Measurements from ENCODE around the gene NECTIN3.

NECTIN3 gene

GRCh38 chr3:111051354-111051753 is 20.3 kb upstream of the NECTIN3 start:
- H3K27ac Mint-ChIP-seq: peak overlapping the region; percentile 6
- H3K4me3 Mint-ChIP-seq: no peak overlapping the region
- no peaks in the 10 kb centered on the region for H3K4me1 Mint-ChIP-seq
- DNase-seq: no peak
- no peaks in the 10 kb centered on the region for H3K36me3 Mint-ChIP-seq (ENCODE audit: low read depth)
- no peak for TF ChIP-seq CTCF (IDR thresholded peaks at IDR 0.05)
- H3K9me3 Mint-ChIP-seq: no peaks in the 10 kb centered on the region
- H3K27me3 Mint-ChIP-seq (ENCODE audit: low read depth, poor library complexity): no peaks in the 10 kb centered on the region

GRCh38 chr3:111068574-111068973 is 3.0 kb upstream of the NECTIN3 start:
- H3K4me1 Mint-ChIP-seq: peaks cover 23% of the 10 kb centered on the region
- H3K27me3 Mint-ChIP-seq (ENCODE audit: low read depth, poor library complexity): peaks cover 3% of the 10 kb centered on the region
- H3K4me3 Mint-ChIP-seq: no peak overlapping the region
- no peak overlapping the region for H3K27ac Mint-ChIP-seq
- no peaks in the 10 kb centered on the region for H3K9me3 Mint-ChIP-seq
- TF ChIP-seq CTCF (IDR thresholded peaks at IDR 0.05): no peak
- H3K36me3 Mint-ChIP-seq (ENCODE audit: low read depth): no peaks in the 10 kb centered on the region
- DNase-seq: no peak

- H3K4me1 Mint-ChIP-seq: peaks cover 39% of the 10 kb centered on the region
- H3K36me3 Mint-ChIP-seq (ENCODE audit: low read depth): no peaks in the 10 kb centered on the region
- no peaks in the 10 kb centered on the region for H3K9me3 Mint-ChIP-seq
- H3K27me3 Mint-ChIP-seq (ENCODE audit: low read depth, poor library complexity): peaks cover 3% of the 10 kb centered on the region
- TF ChIP-seq CTCF (IDR thresholded peaks at IDR 0.05): no peak
- peak overlapping the region; percentile 97 for H3K27ac Mint-ChIP-seq
- peak overlapping the region; percentile 99 for H3K4me3 Mint-ChIP-seq
- peak; percentile 33 for DNase-seq
Measured at GRCh38 chr3:111069974-111070771, 1.4 kb upstream of the NECTIN3 start.

GRCh38 chr3:111070772-111071256 is 802 bp upstream of the NECTIN3 start:
- H3K4me1 Mint-ChIP-seq: peaks cover 42% of the 10 kb centered on the region
- H3K36me3 Mint-ChIP-seq (ENCODE audit: low read depth): no peaks in the 10 kb centered on the region
- no peak for TF ChIP-seq CTCF (IDR thresholded peaks at IDR 0.05)
- peak overlapping the region; percentile 97 for H3K27ac Mint-ChIP-seq
- H3K27me3 Mint-ChIP-seq (ENCODE audit: low read depth, poor library complexity): peaks cover 3% of the 10 kb centered on the region
- H3K9me3 Mint-ChIP-seq: no peaks in the 10 kb centered on the region
- no peak for DNase-seq
- H3K4me3 Mint-ChIP-seq: peak overlapping the region; percentile 99

- DNase-seq: peak; percentile 56
- Mint-ChIP-seq H3K9me3 (no peaks in the 10 kb centered on the region), H3K4me1 (peaks cover 45% of the 10 kb centered on the region), H3K27me3 (ENCODE audit: low read depth, poor library complexity) (peaks cover 3% of the 10 kb centered on the region), H3K4me3 (peak overlapping the region; percentile 99), H3K27ac (peak overlapping the region; percentile 97), H3K36me3 (ENCODE audit: low read depth) (no peaks in the 10 kb centered on the region)
- no peak for TF ChIP-seq CTCF (IDR thresholded peaks at IDR 0.05)
Measured at GRCh38 chr3:111072031-111072921, 660 bp downstream of the NECTIN3 start.
